Gastrocnemius medialis (tissue), 4 donors: ENCODE data around the gene CDCA4.

Experiments used
- POLR2A ChIP-seq, 2 donors: fragments of 450-650 bp; IDR thresholded peaks; one replicate each; pipeline ENCODE4 v1.6.1; 2017; ENCODE audit warnings: antibody characterized with exemption in 2 of 2, mild to moderate bottlenecking in 2 of 2, moderate library complexity in 2 of 2
- TF ChIP-seq, protein P1 (sequence below), 5 experiments: fragments of 450-650 bp in 3 of 5; fragments of 200-600 bp in 2 of 5; sonication (generic) in 2 of 5; IDR thresholded peaks in 4 of 5; conservative IDR thresholded peaks in 1 of 5; 1 replicate in 4 of 5; 2 replicates in 1 of 5; pipeline ENCODE4 v1.5.1; 2016 to 2019; ENCODE audit warnings: antibody characterized with exemption in 5 of 5, mild to moderate bottlenecking in 3 of 5, moderate library complexity in 3 of 5

DNA sequence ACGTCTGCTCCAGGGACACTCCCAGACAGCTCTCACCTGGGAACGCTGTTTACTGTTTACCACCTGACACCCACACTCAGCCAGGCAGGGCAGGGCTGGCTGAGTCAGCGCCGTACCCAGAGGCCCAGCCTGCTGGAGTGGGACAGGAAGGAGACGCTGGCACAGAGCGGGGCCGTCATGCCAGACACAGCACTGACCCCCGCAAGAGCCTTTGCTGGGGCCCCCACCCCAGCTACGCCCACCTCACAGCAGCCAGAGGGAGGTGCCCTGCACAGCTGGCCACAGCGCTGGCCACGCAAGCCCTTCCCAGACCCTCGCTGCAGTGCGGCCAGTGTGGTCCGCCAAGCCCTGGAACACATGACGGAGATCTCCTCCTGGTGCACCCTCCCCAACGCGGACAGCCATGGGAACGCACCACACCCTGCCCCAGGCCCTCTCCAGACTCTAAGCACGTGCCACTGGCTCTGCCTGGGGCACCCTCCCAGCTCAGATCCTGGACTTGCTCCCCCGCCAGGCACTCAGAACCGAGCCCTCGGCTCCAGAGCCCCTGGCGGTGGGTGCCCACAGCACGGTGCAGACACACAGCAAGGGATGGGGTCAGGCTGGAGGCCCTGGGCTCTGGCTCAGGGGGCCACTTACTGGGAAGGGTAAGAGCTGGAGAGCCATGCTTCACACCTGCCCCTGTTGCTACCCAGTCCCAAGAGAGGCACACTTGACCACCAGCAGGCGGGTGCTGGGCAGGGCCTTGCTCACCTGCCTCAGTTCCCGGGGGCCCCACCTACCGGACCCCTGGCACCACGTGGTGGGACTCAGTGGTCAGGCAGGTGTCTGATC lies 48.4 kb downstream of the CDCA4 start:
- TF ChIP-seq, protein P1, sequence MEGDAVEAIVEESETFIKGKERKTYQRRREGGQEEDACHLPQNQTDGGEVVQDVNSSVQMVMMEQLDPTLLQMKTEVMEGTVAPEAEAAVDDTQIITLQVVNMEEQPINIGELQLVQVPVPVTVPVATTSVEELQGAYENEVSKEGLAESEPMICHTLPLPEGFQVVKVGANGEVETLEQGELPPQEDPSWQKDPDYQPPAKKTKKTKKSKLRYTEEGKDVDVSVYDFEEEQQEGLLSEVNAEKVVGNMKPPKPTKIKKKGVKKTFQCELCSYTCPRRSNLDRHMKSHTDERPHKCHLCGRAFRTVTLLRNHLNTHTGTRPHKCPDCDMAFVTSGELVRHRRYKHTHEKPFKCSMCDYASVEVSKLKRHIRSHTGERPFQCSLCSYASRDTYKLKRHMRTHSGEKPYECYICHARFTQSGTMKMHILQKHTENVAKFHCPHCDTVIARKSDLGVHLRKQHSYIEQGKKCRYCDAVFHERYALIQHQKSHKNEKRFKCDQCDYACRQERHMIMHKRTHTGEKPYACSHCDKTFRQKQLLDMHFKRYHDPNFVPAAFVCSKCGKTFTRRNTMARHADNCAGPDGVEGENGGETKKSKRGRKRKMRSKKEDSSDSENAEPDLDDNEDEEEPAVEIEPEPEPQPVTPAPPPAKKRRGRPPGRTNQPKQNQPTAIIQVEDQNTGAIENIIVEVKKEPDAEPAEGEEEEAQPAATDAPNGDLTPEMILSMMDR (IDR thresholded peaks at IDR 0.05 in 4 of 5, conservative IDR thresholded peaks at IDR 0.05 in 1 of 5): no peak
- no peak for TF ChIP-seq POLR2A (IDR thresholded peaks at IDR 0.05)
